DOHH2 (cell line): Measurements from ENCODE around the gene TMC3.

Experiments
- H3F3A ChIP-seq: fragments of 200-600 bp; sonication (generic), shearing (Covaris generic); 2 replicates; pipeline ENCODE4 v1.6.0; 2016; ENCODE audit warnings: antibody characterized with exemption, mild to moderate bottlenecking; ENCODE audit not compliant: control insufficient read depth, insufficient read depth
- H3K27ac ChIP-seq: fragments of 200-600 bp; sonication (generic); 2 replicates; pipeline ENCODE4 v1.5.1; 2014; ENCODE audit warnings: low read depth, mild to moderate bottlenecking, low read length, moderate library complexity
- H3K27me3 ChIP-seq: fragments of 200-600 bp; sonication (generic); 2 replicates; pipeline ENCODE4 v1.6.1; 2014; ENCODE audit warnings: mild to moderate bottlenecking, low read length, mixed read lengths; ENCODE audit not compliant: control insufficient read depth
- H3K36me3 ChIP-seq: fragments of 200-600 bp; sonication (generic); 2 replicates; pipeline ENCODE4 v1.6.1; 2014; ENCODE audit warnings: mild to moderate bottlenecking, low read length, moderate library complexity, mixed read lengths; ENCODE audit not compliant: control insufficient read depth
- H3K4me1 ChIP-seq: fragments of 200-600 bp; sonication (generic); 2 replicates; pipeline ENCODE4 v1.6.1; 2014; ENCODE audit warnings: mild to moderate bottlenecking, low read length, mixed read lengths; ENCODE audit not compliant: control insufficient read depth
- H3K4me2 ChIP-seq: fragments of 200-600 bp; sonication (generic); 2 replicates; pipeline ENCODE4 v1.6.0; 2014; ENCODE audit warnings: mild to moderate bottlenecking, low read length, moderate library complexity
- H3K4me3 ChIP-seq: fragments of 200-600 bp; sonication (generic); 2 replicates; pipeline ENCODE4 v1.5.1; 2014; ENCODE audit warnings: mild to moderate bottlenecking, low read length, mixed read lengths
- H3K79me2 ChIP-seq: fragments of 200-600 bp; sonication (generic); 2 replicates; pipeline ENCODE4 v1.6.1; 2014; ENCODE audit warnings: mild to moderate bottlenecking, low read length, mixed read lengths; ENCODE audit not compliant: control insufficient read depth
- H3K9me2 ChIP-seq: fragments of 200-600 bp; sonication (generic); replicated peaks from 2 replicates; pipeline ENCODE4 v1.6.1; 2014; ENCODE audit warnings: mild to moderate bottlenecking, low read length, mixed read lengths; ENCODE audit not compliant: control insufficient read depth
- H3K9me3 ChIP-seq: fragments of 200-600 bp; sonication (generic); 2 replicates; pipeline ENCODE4 v1.6.1; 2014; ENCODE audit warnings: antibody characterized with exemption, low read length, mixed read lengths; ENCODE audit not compliant: control insufficient read depth, insufficient read depth
- H4K20me1 ChIP-seq: fragments of 200-600 bp; sonication (generic); 2 replicates; pipeline ENCODE4 v1.6.0; 2014; ENCODE audit warnings: low read depth, mild to moderate bottlenecking, antibody characterized with exemption, low read length, moderate library complexity; ENCODE audit not compliant: control insufficient read depth, insufficient read depth
- EZH2phosphoT487 ChIP-seq: fragments of 200-600 bp; sonication (generic); IDR thresholded peaks from 2 replicates; pipeline ENCODE4 v1.6.1; 2017; ENCODE audit warnings: borderline replicate concordance, mild to moderate bottlenecking, antibody characterized with exemption, low read length, moderate library complexity, mixed read lengths
- TF ChIP-seq, protein P1 (sequence below): fragments of 200-600 bp; sonication (generic); IDR thresholded peaks from one replicate; pipeline ENCODE4 v1.5.1; 2014; ENCODE audit warnings: antibody characterized with exemption, mild to moderate bottlenecking, low read depth, low read length; ENCODE audit not compliant: poor library complexity, severe bottlenecking

Gene TMC3

DNA sequence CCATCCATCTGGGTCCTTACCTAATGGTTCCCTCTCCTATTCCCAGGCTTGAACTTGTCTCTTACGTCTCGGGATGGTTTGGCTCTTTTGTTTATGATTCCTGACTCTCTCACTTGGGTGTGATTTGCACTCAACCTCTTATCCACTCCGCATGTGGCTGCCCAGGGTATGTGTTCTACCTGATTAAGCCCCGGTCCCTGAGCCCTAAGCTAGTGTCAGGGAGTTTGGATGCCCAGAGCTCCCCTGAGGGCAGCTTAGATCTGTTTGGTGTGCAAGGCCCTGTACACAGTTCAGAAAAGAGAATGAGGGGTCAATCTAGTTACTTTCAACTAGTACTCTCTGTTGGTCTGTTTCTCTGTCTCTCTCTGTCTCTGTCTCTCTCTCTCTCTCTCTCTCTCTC, 34.2 kb downstream of the TMC3 start:
- Histone ChIP-seq H3K4me2 (no peak overlapping the region), H3K27ac (no peak overlapping the region), H3K27me3 (peaks cover 15% of the 10 kb centered on the region), H3K4me3 (no peak overlapping the region), H4K20me1 (no peaks in the 10 kb centered on the region), H3K36me3 (no peaks in the 10 kb centered on the region), H3F3A (no peaks in the 10 kb centered on the region), H3K4me1 (peaks cover 5% of the 10 kb centered on the region; the same call in 1 of the 2 replicates), H3K9me2 (no peaks in the 10 kb centered on the region), H3K9me3 (no peaks in the 10 kb centered on the region), H3K79me2 (no peaks in the 10 kb centered on the region)
- TF ChIP-seq, protein P1, sequence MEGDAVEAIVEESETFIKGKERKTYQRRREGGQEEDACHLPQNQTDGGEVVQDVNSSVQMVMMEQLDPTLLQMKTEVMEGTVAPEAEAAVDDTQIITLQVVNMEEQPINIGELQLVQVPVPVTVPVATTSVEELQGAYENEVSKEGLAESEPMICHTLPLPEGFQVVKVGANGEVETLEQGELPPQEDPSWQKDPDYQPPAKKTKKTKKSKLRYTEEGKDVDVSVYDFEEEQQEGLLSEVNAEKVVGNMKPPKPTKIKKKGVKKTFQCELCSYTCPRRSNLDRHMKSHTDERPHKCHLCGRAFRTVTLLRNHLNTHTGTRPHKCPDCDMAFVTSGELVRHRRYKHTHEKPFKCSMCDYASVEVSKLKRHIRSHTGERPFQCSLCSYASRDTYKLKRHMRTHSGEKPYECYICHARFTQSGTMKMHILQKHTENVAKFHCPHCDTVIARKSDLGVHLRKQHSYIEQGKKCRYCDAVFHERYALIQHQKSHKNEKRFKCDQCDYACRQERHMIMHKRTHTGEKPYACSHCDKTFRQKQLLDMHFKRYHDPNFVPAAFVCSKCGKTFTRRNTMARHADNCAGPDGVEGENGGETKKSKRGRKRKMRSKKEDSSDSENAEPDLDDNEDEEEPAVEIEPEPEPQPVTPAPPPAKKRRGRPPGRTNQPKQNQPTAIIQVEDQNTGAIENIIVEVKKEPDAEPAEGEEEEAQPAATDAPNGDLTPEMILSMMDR: no peak

DNA sequence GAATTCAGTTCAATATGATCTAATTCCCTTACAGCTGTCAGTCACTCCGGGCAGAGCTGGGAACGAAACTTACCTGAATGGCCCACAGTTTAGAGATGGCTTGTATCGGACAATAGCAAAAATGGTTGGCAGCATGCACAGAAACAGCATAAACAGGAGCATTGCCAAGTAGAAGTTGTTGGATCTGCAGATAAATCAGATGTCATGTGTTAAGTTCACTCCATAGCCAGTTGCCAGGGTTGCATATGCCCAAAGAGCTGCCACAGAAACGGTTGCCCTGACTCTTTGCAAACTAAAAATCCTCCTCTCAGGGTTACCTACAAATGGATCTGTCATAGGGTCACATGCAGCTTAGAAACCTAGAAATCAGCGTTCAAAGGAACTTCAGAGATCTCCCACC, 34.7 kb downstream of the TMC3 start:
- H3K9me3 ChIP-seq: no peaks in the 10 kb centered on the region
- H3K4me3 ChIP-seq: no peak overlapping the region
- H3K4me2 ChIP-seq: no peak overlapping the region
- TF ChIP-seq, protein P1: no peak
- no peak for TF ChIP-seq EZH2phosphoT487
- no peaks in the 10 kb centered on the region for H3K79me2 ChIP-seq
- H3K4me1 ChIP-seq: peaks cover 5% of the 10 kb centered on the region; the same call in 1 of the 2 replicates
- H3K27ac ChIP-seq: no peak overlapping the region
- no peaks in the 10 kb centered on the region for H4K20me1 ChIP-seq
- no peaks in the 10 kb centered on the region for H3K9me2 ChIP-seq
- no peaks in the 10 kb centered on the region for H3K36me3 ChIP-seq
- peaks cover 15% of the 10 kb centered on the region for H3K27me3 ChIP-seq
- no peaks in the 10 kb centered on the region for H3F3A ChIP-seq

DNA sequence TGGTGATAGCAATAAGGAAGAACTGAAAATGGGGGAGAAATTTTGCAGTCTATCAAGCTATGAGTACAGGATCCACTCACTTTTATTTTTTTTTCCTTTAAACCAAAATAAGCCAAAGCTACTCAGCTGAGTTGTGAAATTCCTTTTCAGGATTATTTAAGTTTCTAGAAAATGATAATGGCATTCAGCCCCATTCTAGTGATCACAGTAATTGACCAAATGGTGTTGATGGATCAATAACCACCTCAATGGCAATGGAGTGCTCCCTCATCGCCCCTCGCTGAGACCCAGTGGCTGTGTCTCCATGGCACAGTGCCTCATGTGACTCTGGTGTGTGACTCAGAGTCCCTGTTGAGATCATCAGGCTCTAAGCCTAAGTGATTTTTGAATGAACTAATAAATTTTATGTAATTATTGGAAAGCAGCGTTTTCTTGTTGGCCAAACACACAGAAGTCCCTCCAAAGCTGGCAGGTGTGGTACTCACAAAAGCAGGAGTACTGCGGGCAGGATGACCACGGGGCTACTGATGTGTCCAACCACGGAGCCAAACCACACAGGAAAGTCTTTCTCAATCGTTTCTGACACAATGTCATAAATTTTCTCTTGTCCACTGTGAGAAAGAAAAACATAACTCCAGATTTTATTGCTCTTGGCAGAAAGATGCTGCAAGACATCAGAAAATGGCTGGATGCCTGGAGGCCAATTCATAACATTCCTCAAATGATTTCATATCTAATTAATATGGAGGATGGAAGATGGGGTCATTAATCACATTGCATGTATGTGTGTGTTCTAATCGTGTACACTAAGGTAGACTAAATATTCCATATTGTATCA, 35.6 kb downstream of the TMC3 start:
- H3K27ac ChIP-seq: no peak overlapping the region
- H4K20me1 ChIP-seq: no peaks in the 10 kb centered on the region
- H3K36me3 ChIP-seq: no peaks in the 10 kb centered on the region
- H3K4me3 ChIP-seq: no peak overlapping the region
- no peaks in the 10 kb centered on the region for H3K9me3 ChIP-seq
- no peak for TF ChIP-seq EZH2phosphoT487
- TF ChIP-seq, protein P1: no peak
- H3K27me3 ChIP-seq: peaks cover 15% of the 10 kb centered on the region
- H3K4me1 ChIP-seq: peaks cover 5% of the 10 kb centered on the region; the same call in 1 of the 2 replicates
- no peaks in the 10 kb centered on the region for H3K79me2 ChIP-seq
- no peaks in the 10 kb centered on the region for H3F3A ChIP-seq
- no peaks in the 10 kb centered on the region for H3K9me2 ChIP-seq
- H3K4me2 ChIP-seq: no peak overlapping the region
